Neural crest cell (in vitro differentiated cells): Measurements from ENCODE around the gene CBLB. TPM values are rescaled to one million over a fixed set of nuclear protein-coding genes. Genes with fewer than 3 reads are reported as not detected.

Experiments
- DNase-seq: peaks from one replicate; pipeline ENCODE4 v3.0.0; 2021; ENCODE audit warnings: low read depth, mixed read lengths, low spot score
- H3K27ac Mint-ChIP-seq: one replicate; pipeline ENCODE4 v1.8.0; 2021; ENCODE audit warnings: mild to moderate bottlenecking, mixed read lengths; ENCODE audit not compliant: unreplicated experiment
- H3K27me3 Mint-ChIP-seq: 2 replicates; pipeline ENCODE4 v1.8.0; 2021; ENCODE audit warnings: low read depth, mild to moderate bottlenecking, mixed read lengths
- H3K36me3 Mint-ChIP-seq: 2 replicates; pipeline ENCODE4 v1.8.0; 2021; ENCODE audit warnings: low read depth, mild to moderate bottlenecking, mixed read lengths
- H3K4me1 Mint-ChIP-seq: 2 replicates; pipeline ENCODE4 v1.8.0; 2021; ENCODE audit warnings: mixed read lengths
- H3K4me3 Mint-ChIP-seq: one replicate; pipeline ENCODE4 v1.8.0; 2021; ENCODE audit warnings: mild to moderate bottlenecking, mixed read lengths
- H3K9me3 Mint-ChIP-seq: 2 replicates; pipeline ENCODE4 v1.8.0; 2021; ENCODE audit warnings: mixed read lengths
- CTCF ChIP-seq: fragments of 200-600 bp; sonication (generic); conservative IDR thresholded peaks from 2 replicates; pipeline ENCODE4 v1.5.0; 2021; ENCODE audit warnings: antibody characterized with exemption, mild to moderate bottlenecking
- total RNA-seq: library from RNA; stranded (reverse); gene quantifications from 2 replicates; pipeline ENCODE4 v1.2.1, GENCODE V29; 2021

Gene CBLB
- total RNA-seq, 1 donor from 2014 or later = 32.3 TPM

- no peak for TF ChIP-seq CTCF
- Mint-ChIP-seq H3K9me3 (no peaks in the 10 kb centered on the region), H3K4me1 (peaks cover 4% of the 10 kb centered on the region), H3K27ac (no peak overlapping the region), H3K36me3 (peaks cover 10% of the 10 kb centered on the region), H3K27me3 (no peaks in the 10 kb centered on the region), H3K4me3 (no peak overlapping the region)
- no peak for DNase-seq
These were observed 93.4 kb downstream of the CBLB start for GRCh38 chr3:105775368-105775767.

- Mint-ChIP-seq H3K36me3 (peaks cover 10% of the 10 kb centered on the region), H3K27ac (no peak overlapping the region), H3K4me1 (peaks cover 4% of the 10 kb centered on the region), H3K9me3 (no peaks in the 10 kb centered on the region), H3K27me3 (no peaks in the 10 kb centered on the region), H3K4me3 (no peak overlapping the region)
- TF ChIP-seq CTCF = no peak
- DNase-seq = no peak
These were observed 94.2 kb downstream of the CBLB start for GRCh38 chr3:105774444-105775180.

- no peak for TF ChIP-seq CTCF
- H3K9me3 Mint-ChIP-seq = peaks cover 2% of the 10 kb centered on the region
- no peaks in the 10 kb centered on the region for H3K27me3 Mint-ChIP-seq
- DNase-seq = no peak
- H3K4me3 Mint-ChIP-seq = no peak overlapping the region
- H3K36me3 Mint-ChIP-seq = peaks cover 13% of the 10 kb centered on the region
- peaks cover 4% of the 10 kb centered on the region for H3K4me1 Mint-ChIP-seq
- H3K27ac Mint-ChIP-seq = no peak overlapping the region
These were observed 95.5 kb downstream of the CBLB start for GRCh38 chr3:105773291-105773690.

GRCh38 chr3:105772635-105773034, 96.2 kb downstream of the CBLB start:
- Mint-ChIP-seq H3K4me3 (no peak overlapping the region), H3K27me3 (no peaks in the 10 kb centered on the region), H3K36me3 (peaks cover 13% of the 10 kb centered on the region), H3K9me3 (peaks cover 2% of the 10 kb centered on the region), H3K4me1 (peaks cover 9% of the 10 kb centered on the region), H3K27ac (no peak overlapping the region)
- DNase-seq = no peak
- TF ChIP-seq CTCF = no peak

- no peak overlapping the region for H3K4me3 Mint-ChIP-seq
- peaks cover 9% of the 10 kb centered on the region for H3K4me1 Mint-ChIP-seq
- no peak for TF ChIP-seq CTCF
- H3K36me3 Mint-ChIP-seq = peaks cover 13% of the 10 kb centered on the region
- peak overlapping the region; percentile 39 for H3K27ac Mint-ChIP-seq
- H3K9me3 Mint-ChIP-seq = peaks cover 2% of the 10 kb centered on the region
- H3K27me3 Mint-ChIP-seq = no peaks in the 10 kb centered on the region
- no peak for DNase-seq
These were observed 97.4 kb downstream of the CBLB start for GRCh38 chr3:105771392-105771791.
